AG08395 (cell line): ENCODE data around the gene HPCAL1.

Experiments used
- DNase-seq: peaks from one replicate; pipeline ENCODE4 v3.0.0; 2012; ENCODE audit warnings: mixed read lengths, low spot score

HPCAL1 gene

DNA sequence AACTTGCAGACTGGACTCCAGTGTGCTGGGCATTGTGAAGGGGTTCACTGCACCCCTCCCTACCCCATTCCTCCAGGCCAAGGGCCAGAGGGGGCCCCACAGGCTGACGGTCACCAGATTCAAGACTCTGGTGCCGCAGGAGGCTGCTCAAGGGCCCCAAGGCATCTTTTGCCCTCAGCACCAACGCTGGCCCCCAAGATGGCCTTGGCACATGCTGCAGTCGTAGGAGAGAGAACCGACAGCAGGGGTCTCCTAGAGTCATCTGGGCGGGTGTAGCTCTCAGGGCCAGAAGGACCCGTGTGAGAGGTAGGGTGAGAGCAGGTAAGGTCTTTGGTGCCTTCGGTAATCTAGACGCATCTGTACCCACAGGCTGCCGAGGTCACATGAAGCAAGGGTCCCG lies 164.1 kb downstream of the HPCAL1 start:
- DNase-seq = no peak

DNA sequence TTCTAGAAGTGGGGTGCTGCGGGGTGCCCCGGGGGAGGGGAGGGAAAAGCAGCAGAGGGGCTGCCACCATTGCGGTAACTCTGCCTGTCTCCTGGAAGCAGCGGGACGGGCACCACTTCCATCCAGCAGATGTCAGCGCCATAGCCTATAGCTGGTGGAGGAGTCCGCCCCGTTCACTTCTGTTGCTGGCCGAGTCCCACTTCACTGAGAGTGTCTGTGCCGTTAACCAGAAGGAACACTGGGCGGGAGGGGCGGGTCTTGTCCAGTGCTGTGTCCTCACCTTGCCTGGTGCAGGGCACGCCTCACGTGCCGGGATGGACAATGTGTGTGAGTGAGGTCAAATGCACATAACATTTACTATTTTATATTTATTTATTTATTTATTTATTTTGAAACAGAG lies 164.7 kb downstream of the HPCAL1 start:
- no peak for DNase-seq

DNA sequence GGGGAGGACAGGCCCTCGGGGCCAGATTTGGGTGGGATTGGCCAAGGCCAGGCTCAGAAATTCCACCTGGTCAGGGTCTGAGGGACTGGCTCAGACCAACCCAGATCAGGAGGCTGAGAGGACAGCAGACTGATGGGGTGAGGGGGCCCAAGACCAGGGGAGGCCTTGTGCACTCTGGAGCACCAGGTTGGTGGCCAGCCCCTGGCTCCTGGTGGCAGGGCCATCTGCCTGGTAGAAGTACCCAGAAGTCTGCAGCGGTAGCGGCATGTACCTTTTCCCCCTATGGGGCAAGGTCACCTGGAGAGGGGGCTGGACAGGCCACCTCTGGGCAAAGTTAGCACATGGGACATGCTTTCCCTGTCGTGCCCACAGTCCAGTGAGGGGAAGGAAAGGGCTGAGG lies 166.6 kb downstream of the HPCAL1 start:
- DNase-seq = no peak

DNA sequence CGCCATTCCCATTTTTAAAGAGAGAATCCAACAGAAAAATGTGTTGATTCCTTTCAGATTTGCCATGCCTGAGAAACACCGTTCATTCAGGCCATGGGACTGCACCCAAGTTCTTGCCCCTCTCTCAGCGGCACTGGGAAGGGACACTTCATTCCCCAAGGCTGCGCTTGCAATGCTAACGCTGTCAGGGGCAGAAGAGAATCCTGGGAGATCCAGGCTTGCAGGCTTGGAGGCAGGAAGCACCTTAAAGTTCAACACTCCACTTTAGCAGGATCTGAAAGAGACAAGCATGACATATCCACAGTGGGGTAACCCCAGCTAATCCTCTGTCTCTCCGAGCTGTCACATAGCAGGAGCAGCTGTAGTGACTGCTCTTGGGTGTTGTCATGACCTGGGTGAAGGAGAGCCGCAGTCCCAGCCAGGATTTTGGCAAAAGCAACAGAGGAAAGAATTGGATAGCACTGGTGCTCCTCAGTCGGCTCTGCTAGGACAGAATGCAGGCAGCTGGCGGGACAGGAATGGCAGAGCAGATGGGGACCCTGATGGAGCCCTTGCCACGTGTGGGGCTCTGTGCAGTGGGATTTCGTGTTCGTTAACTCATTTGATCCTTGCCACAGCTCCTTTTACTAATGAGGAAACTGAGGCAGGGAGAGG lies 167.4 kb downstream of the HPCAL1 start:
- no peak for DNase-seq

DNA sequence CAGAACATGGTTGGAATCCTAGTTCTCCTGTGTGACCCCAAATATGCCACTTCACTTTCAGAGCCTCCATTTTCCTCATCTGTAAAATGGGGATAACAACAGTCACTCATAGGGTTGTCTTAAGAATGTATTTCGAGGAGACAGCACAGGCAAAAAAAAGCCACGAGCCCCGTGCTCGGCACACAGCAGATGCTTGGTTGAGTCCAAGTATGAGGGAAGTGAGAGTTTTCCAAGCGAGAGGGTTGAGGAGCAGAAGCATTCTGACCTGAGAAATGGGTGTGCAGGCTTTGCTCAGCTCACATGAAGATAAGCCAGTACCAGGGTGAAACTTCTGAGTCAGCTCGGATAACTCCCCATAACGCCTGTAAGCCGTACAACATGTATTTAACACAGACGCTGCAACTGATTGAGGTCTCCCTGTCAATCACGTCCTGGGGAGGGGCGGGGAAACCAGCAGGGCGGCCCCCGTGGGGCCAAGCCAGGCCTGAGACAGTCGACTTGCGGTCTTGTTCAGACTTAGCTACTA lies 168.4 kb downstream of the HPCAL1 start:
- DNase-seq = no peak

DNA sequence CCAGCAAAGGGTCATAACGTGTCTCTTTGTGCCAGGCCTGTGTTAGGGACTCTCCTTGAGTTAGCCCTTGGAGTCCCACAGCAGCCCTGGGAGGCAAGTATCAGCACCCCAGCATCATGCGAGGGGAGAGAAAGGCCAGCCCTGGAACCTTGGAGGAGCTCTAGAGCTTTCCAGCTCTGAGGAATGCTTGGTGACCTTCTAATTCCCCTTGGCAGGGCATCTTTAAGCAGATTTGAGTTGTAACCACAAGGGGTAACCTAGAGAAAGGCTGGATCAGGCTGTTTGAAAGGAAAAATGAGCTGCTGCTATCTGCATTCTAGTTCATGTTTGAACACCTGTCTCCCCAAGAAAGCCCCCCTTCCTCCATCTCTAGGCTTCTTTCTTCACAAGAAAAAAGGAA lies 169.3 kb downstream of the HPCAL1 start:
- peak; percentile 11 for DNase-seq

DNA sequence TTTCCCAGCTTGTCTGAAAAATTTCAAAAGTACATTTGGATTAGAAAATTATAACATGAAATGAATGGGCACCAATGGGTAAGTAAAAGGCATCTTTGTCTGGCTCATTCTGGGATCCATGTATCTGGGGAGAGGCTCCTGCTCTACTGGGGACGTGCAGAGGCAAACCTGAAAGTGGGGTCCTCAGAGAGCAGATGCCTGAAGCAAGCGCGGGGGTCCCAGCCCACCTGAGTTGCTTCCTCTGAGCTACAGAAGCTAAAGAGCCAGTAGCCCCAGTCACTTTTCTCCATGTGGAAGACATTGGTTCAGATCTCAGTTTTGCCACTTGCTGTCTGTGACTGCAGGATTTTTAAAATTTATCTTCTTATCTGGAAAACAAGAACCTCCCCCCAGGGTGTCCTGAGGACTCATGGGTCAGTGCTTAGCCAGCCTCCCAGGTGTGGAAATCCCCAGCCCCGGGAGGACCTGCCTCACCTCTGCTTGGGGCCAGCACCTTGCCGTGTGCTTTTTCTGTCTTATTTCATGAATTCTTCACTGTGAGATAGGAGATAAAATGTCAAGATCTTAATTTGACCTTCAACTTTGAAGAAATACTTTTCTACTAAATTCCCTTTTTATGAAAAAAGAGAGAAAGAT lies 170.5 kb downstream of the HPCAL1 start:
- no peak for DNase-seq

DNA sequence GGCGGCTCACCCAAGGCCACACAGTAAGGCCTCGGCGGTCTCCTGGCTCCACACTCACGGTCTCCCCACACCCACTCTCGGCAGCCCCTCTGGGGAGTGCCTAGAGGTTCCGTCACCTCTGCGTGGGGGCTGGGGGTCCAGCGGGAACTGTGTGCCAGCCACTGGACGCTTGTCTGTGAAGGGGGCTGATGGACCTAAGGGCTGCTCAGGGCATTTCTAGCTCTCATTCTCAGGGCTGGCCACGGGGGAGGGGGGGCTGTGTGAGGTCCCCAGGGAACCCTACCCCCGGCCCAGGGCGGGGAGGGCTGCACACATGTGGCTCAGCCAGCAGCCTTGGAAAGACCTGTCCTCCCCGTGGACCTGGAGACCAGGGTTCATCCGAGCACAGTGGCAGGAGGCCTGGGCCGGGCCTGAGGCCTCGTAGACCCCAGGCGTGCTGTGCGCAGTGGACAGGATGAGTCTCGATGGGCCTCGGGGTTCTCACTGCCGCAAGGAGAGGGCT lies 172.6 kb downstream of the HPCAL1 start:
- DNase-seq = no peak

DNA sequence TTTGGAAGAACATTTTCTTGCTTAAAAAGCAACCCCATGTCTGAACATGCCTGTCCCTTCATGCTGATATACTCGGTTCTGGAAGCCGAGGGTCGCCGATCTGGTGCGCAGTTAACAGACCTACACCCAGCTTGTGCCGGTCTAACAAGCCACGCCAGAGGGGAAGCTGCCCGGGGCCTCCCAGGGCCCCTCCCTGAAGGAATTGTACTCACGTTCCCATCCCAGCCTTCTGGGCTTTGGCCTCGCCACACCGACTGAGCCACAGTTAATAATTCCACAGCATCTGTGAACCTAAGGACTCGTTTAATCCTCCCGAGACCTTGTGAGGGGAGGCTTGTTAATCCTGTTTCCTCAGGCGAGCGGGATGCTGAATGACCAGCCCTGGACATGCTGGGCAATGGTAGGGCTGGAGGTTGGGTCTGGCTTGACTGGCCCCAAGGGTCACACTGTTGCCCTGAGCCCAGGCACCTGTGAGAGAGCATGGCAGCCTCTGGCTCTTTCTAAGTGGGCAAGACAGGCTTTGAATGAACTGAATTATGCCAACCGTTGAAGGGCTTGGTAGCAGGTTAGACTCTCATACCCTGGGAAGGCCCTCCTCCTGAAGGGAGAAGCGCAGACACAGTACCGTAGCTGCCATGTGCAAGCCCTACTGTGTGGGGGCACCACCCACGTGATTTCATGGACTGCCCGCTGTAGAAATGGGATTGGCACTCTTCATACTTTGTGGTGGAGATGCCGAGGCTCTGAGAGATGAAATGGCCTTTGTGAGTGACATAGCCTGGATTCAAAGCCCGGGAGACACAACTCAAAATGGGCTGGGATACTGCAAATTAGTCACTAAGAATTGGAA lies 173.3 kb downstream of the HPCAL1 start:
- no peak for DNase-seq

DNA sequence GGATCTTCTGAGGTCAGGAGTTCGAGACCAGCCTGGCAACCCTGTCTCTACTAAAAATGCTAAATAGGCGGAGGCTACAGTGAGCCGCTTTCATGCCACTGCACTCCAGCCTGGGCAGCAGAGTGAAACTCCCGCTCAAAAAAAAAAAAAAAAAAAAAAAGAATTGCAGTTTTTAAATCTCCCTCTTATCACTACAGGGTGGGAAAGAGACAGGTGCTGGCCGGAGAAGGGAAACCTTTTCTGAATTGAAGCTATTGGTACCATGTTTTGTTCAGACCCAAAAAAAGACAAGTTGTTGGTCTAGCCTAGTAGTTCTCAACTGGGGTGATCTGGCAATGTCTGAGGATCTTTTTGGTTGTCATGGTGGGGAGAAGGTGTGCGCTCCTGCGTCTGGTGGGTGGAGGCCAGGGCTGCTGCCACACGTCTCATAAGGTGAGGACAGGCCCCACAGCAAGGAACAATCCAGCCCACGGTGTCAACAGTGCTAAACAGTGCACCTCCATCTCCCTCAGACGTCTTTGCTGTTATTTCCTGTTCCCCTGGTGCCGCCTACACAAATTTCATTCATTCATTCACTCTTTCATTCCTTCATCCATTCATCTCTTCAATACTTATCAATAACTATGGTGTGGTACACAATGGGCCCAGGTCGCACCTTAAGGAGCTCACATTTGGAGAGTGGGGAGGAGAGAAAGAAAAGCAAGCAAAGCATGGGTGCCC lies 174.2 kb downstream of the HPCAL1 start:
- no peak for DNase-seq
